ENCODE measurements around the gene SEZ6.

The SEZ6 gene

DNA sequence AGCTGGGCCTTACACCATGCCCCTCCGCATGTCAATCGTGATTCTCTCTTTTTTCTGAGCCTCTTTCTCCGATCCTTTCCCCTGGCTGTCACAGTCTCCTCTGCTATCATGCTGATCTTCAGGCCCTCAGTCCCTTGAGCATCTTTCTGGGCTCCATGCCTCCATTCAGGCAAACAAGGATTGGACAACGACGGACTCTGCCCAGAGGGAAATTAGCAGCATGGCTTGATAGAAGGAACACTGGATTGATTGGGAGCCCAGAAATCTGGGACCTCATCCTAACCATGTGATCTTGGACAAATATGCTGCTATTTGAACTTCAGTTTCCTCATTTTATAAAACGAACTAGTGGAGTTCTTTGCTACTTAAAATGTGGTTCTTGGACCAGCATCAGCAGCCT is 35.0 kb downstream of the SEZ6 start:
- no peak for DNase-seq

- DNase-seq, result no peak
Observed at GRCh38 chr17:28969706-28970393, 36.0 kb downstream of the SEZ6 start.

GRCh38 chr17:28968914-28969295 is 36.9 kb downstream of the SEZ6 start:
- no peak for DNase-seq

GRCh38 chr17:28968231-28968913 is 37.5 kb downstream of the SEZ6 start:
- no peak for DNase-seq

DNA sequence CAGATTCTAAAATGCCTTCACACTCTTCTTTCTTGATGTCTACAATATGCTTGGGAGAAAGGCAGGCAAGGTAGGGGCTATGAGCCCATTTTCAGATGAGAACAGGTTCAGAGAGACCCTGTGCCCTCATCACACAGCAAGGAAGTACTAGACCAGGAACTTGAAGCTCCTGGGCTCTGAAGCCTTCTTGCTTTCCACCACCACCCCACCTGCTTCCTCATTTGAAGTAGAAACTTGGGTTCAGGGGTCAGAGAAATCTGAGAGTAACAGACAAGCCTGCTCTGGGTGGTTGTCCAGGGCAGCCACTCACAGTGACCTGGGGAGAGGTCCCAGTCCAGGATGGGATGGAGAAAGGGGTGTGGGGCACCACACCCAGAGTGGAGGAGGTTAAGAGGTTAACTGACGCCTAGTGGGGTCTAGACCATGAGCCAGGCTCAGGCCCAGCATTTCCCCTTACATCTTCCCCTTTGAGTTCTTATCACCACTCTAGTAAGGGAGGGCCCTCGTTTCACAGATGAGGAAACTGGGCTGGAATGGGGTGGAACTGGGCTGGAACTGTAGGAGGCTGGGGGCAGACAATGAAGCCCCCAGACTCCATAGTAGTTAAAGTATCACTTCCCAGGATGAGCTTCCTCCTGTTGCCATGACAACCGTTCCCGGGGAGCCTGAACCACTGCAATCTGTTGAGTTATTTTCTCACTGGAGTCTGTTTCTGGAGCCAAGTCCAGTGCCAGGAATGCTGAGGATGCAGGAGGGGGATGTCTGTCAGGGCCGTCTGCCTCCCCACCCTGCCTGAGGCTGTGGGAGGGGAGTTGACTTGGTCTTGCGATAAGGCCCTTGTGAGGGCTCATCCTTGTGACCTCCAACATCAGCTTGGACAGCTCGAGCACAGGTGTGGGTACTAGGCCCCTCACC is 38.4 kb downstream of the SEZ6 start:
- DNase-seq, result no peak

DNA sequence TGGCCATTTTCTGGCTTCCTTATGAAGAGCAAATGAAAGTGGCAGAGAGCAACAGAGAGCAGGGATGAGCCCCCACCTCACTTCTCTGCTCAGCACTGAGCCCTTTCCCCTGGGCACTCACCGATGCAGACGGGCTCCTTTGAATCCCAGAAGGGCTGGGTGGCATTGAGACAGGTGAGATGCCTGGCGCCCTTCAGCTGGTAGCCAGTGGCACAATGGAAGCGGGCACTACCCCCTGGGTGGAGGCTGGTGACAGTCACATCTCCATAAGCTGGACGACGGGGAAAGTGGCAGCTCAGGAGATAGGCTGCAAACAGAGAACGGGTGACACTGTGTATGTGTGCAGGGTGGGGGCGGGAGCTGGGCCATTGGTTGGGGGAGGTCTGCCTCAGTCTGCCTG is 42.0 kb downstream of the SEZ6 start:
- DNase-seq, result no peak

GRCh38 chr17:28963055-28963611 is 42.7 kb downstream of the SEZ6 start:
- DNase-seq, result no peak

DNA sequence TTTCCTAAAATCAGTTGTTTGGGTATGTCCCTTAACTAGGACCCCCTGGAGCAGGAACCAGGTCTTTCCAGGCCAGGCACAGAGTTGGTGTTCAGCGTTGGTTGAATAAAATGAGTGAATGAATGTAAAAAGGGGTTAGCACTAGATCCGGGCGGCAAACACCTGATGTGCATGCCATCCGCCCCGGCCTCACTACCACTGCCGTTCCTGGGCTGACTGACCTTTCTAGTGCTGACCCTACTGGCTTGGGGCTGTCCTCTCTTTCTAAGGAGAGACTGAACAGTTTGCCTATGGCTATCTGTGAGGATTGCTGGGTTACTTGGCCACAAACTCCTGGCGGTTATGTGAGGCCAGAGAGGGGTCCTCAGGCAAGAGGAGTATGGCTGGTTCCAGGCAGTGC is 44.4 kb downstream of the SEZ6 start:
- no peak for DNase-seq

DNA sequence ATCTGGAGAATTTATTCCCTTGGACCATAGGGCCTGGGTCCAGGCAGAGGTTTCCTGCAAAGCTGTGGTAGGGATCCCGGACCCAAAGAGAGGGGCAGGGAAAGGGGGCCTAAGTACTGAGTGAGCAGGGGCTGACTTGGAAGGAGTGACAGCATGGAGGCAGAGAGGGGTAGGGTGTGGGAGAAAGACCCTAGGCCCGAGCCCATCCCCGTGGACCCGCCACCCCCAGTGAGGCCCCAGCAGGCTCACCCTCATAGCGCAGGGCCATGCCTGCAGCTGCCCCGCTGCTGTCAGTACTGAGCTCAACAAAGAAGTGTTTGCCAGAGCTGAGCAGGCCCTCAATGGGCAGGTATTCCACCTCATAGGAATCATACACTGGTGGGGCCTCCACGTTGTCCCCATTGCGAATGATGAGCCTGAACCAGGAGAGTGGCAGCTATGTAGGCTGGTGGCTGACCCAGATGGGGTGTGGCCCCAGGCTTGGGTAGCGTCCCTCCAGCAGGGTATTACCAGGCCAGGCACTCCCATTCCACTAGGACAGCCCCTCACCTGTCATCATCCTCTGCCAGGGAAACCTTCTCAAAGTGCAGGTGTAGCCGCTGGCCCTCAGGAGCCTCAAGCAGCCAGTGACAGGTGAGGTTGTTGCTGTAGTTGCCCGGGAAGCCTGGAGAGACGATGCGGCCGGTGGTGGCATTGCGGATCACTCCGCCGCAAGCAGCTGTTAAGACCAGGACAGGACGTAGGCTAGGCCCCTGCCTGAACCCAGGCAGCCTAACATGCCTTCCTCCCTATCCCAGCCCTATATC is 45.4 kb downstream of the SEZ6 start:
- no peak for DNase-seq

DNA sequence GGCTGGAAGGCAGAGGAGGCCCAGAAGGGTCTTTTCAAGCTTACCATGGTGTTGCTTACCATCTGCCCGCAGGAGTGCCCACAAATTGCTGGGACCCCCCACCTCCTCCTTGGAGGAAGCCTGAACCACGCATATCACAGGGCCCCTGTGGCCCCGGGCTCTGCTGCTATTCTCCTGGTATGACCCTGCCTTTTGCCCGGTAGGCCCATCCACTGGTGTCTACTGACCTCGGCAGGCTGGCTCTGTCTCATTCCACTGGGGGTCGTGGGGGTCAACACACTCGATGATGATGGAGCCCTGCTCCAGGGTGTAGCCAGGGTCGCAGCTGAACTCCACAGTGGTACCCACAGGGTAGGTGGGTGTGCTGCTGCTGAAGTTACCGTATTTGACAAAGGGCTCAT is 46.4 kb downstream of the SEZ6 start:
- no peak for DNase-seq

GRCh38 chr17:28958820-28959455 is 46.9 kb downstream of the SEZ6 start:
- DNase-seq, result no peak

DNA sequence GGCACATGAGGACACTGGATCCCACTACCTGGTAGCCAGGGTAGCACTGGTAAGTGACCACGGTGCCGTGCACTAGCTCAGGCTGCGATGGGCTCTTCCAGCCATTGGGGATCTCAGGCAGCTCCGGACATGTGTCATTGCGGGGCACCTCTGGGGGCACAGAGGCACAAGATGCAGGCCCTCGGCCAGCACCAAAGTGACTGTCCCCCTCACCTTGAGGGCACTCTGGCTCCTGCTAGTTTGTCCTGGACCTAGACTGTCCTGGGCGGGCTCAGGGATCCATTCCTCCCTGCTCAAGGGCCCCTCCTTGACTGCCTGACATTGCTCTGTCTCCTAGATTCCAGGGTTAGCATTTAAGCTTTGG is 47.9 kb downstream of the SEZ6 start:
- DNase-seq, result no peak

GRCh38 chr17:28957277-28957991 is 48.4 kb downstream of the SEZ6 start:
- DNase-seq, result no peak

GRCh38 chr17:28956861-28957260 is 49.0 kb downstream of the SEZ6 start:
- DNase-seq, result no peak

GRCh38 chr17:28956112-28956511 is 49.7 kb downstream of the SEZ6 start:
- no peak for DNase-seq

- no peak for DNase-seq
Observed at GRCh38 chr17:28955408-28955807, 50.4 kb downstream of the SEZ6 start.

DNA sequence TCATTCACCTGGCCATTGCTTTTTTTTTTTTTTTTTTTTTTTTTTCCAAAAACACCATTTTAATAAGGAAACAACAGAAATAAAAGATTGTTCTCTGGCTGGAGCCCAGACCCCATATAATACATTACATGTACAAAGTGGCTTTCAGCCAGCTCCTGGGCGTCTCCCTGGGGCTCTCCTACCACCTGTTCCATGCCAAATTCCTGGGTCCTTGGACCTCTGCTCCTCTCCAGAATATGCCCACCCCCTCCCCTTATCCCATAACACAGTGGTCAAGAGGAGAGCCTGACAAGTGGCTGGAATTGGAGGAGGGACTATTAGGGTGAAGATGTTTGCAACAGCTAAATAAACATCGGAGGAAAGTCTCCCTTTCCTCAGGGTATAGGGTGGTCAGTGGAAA is 50.9 kb downstream of the SEZ6 start:
- DNase-seq, result no peak

DNA sequence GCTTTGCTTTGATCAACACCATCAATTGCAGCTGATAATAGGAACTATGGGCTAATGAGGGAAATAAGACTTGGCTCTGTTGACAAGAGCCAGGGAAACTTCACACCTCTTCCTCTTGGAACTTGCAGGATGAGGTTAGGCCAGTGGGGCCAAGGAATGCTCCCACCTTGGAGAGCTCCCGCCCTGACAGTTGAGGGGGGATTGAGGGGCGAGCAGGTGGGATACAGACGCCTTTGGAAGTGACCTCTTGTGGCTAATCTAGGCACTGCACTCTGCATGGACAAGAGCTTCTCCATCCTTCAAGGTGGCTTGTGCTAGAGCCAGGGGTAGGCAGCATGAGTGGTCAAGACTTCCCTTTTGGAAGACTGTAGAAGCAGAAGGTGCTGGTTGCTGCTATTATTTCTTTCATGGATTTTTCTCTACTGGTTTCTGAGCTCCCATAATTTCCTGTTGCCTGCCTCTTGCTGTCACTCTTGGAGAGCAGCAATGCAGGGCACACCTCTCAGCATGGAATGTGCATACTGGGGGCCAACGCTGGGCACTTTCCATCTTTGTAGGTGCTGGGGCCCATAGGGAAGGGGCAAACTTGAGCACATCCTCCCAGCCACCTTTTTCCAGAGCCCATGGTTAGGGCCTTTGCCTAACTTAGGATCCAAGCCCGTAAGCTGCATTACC is 52.3 kb downstream of the SEZ6 start:
- peak; percentile 29 for DNase-seq

DNA sequence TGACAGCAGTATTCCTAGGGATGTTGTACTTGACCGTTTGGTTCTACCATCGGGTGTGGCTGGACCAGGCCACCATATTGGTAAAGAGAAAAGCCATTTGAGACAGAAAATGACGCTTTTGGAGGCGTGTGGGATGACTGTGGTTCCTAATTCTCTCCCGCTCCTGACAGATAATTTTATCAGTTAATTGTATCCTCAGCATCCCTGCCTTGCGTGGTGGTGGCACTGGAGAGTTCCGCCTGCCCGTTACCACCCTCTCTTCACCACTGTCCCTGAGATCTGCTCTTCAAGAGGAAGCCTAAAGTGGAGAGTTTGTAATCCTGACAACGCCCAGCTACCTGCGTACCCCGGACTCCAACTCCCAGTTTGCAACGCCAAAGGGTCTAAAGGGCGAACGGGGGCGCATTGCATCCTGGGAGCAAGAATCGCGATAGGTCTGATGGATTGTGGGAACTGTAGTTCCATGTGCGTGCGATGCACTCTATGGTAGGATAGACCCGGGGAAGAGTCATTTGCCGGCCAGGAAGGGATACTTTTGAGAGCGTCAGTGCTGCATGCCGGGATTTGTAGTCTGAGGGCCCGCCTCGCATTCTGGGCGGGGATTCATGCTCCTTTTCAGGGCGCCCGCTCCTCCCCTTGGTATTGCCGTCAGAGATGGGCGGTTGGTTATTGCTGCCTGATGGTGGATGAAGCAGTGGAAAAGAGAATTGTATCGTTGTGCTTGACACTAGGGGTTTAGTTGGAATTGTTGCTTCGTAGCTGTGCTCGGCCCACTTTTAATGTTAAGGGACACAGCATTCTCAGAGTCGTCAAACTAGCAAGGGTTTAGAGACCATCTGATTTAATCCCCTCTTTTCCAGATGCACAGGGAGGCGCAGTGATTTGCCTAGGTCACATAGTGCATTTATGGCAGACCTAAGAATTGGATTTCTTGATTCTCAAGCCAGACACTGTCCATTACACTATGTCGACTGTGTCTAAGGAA is 53.5 kb downstream of the SEZ6 start:
- DNase-seq, result peak; percentile 99

Measured in amniotic stem cell (primary cell).